Mucosa of descending colon (tissue), 3 donors: Measurements from ENCODE around the gene PRR13. TPM values are rescaled to one million over a fixed set of nuclear protein-coding genes. Genes with fewer than 3 reads are reported as not detected.
"Not testable (repeated sequence)": the region's sequence is repeated elsewhere in the genome, so short reads cannot be mapped to it uniquely, and the experiment has no call there.

Experiments used
- ATAC-seq: fragments of 200-7000 bp; cut with Tn5 transposase; one replicate; pipeline ENCODE4 v1.9.1; 2020; ENCODE audit warnings: mild to moderate bottlenecking, moderate library complexity
- DNase-seq, 3 donors: peaks; one replicate each; pipeline ENCODE4 v3.0.0-alpha.2; 2020
- H3K36me3 ChIP-seq: fragments of 200-600 bp; one replicate; pipeline ENCODE4 v1.8.0; 2021; ENCODE audit warnings: low read depth, mild to moderate bottlenecking
- H3K4me1 ChIP-seq: fragments of 200-600 bp; one replicate; pipeline ENCODE4 v1.8.0; 2021; ENCODE audit warnings: low read depth, mild to moderate bottlenecking
- H3K4me3 ChIP-seq: fragments of 200-600 bp; one replicate; pipeline ENCODE4 v1.8.0; 2021; ENCODE audit warnings: mild to moderate bottlenecking
- H3K9me3 ChIP-seq: fragments of 200-600 bp; one replicate; pipeline ENCODE4 v1.8.0; 2021; ENCODE audit warnings: mild to moderate bottlenecking
- intact Hi-C, 2 donors: fragments of 100-400 bp; cut with DNase I in 1 of 2; cut with micrococcal nuclease in 1 of 2; formaldehyde crosslinking; loops; one replicate each; pipeline versions ENCODE4 v1.11.0 to v1.11.1; 2022; cut with DNase I, micrococcal nuclease
- total RNA-seq, 3 donors: library from RNA; stranded (reverse); fragmentation: NEBNext Ultra II Directional in 2 of 3; extraction: Animal tissue kit (Norgen Biotek cat#: 25700) in 2 of 3; gene quantifications; one replicate each; pipeline versions ENCODE4 v1.2.1 to v1.2.4, GENCODE V29; 2021 to 2023
- TF ChIP-seq, protein P1 (sequence below): fragments of 200-600 bp; IDR thresholded peaks from one replicate; pipeline ENCODE4 v1.8.0; 2022; ENCODE audit warnings: antibody characterized with exemption, mild to moderate bottlenecking
- donor health status: DM: no; HTN: no; CAD: no; lungs with moderate emphysema.
- donor health status: DM: no; HTN: no; CAD: no.
- donor health status: DM: no; HTN: yes; CAD: no.

The PRR13 gene
- total RNA-seq, 3 donors from 2014 or later, result 283 to 581 (median 528) TPM

DNA sequence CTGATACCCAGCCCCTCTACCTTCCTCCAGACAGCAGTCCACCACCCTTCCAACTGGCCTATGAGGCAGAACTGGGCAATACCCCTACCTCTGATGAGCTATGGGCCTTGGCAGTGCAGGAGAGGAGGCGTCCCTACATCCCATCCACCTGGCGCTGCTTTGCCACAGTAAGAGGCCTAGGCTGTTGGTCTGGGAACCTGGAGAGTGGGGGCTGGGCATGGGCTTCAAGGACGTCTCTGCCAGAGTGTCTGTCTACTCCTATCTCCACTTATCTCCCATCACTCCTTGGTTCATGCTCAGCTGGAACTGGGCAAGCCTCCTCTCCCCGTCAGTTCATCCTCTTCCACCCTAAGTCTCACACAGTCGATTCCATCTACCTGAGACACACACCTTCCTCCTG, 11.4 kb upstream of the PRR13 start:
- intact Hi-C loops, result no loop called here
- Histone ChIP-seq H3K9me3 (no peaks in the 10 kb centered on the region), H3K4me3 (no peak overlapping the region), H3K4me1 (no peaks in the 10 kb centered on the region), H3K36me3 (no peaks in the 10 kb centered on the region)
- ATAC-seq, result no peak
- TF ChIP-seq, protein P1, sequence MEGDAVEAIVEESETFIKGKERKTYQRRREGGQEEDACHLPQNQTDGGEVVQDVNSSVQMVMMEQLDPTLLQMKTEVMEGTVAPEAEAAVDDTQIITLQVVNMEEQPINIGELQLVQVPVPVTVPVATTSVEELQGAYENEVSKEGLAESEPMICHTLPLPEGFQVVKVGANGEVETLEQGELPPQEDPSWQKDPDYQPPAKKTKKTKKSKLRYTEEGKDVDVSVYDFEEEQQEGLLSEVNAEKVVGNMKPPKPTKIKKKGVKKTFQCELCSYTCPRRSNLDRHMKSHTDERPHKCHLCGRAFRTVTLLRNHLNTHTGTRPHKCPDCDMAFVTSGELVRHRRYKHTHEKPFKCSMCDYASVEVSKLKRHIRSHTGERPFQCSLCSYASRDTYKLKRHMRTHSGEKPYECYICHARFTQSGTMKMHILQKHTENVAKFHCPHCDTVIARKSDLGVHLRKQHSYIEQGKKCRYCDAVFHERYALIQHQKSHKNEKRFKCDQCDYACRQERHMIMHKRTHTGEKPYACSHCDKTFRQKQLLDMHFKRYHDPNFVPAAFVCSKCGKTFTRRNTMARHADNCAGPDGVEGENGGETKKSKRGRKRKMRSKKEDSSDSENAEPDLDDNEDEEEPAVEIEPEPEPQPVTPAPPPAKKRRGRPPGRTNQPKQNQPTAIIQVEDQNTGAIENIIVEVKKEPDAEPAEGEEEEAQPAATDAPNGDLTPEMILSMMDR, result no peak
- no peak for DNase-seq

DNA sequence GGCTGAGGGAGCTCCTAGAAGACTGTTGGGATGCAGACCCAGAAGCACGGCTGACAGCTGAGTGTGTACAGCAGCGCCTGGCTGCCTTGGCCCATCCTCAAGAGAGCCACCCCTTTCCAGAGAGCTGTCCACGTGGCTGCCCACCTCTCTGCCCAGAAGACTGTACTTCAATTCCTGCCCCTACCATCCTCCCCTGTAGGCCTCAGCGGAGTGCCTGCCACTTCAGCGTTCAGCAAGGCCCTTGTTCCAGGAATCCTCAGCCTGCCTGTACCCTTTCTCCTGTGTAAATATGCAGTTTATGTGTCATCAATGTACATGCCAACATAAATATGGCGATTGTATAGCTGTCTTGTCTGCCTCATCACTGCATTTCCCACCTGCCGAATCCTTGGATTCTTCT, 10.3 kb upstream of the PRR13 start:
- intact Hi-C loops, result no loop called here
- DNase-seq (peak in 1 of 3 donors; percentile 30), ATAC-seq (no peak)
- Histone ChIP-seq H3K4me1 (no peaks in the 10 kb centered on the region), H3K4me3 (no peak overlapping the region), H3K36me3 (no peaks in the 10 kb centered on the region), H3K9me3 (no peaks in the 10 kb centered on the region)
- TF ChIP-seq, protein P1, result no peak

DNA sequence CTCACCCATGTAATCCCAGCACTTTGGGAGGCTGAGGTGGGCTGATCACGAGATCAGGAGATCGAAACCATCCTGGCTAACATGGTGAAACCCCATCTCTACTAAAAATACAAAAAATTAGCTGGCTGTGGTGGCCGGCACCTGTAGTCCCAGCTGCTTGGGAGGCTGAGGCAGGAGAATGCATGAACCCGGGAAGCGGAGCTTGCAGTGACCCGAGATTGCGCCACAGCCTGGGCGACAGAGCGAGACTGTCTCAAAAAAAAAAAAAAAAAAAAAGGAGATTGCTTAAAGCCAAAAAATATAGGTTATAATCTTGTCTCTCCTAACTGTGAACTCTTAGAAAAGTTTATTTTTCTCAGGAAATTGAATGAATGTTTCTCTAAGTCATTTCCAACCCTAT, 6.2 kb upstream of the PRR13 start:
- DNase-seq, intact Hi-C loops, H3K4me1 ChIP-seq, H3K9me3 ChIP-seq, H3K4me3 ChIP-seq, H3K36me3 ChIP-seq, ATAC-seq: not testable (repeated sequence)

DNA sequence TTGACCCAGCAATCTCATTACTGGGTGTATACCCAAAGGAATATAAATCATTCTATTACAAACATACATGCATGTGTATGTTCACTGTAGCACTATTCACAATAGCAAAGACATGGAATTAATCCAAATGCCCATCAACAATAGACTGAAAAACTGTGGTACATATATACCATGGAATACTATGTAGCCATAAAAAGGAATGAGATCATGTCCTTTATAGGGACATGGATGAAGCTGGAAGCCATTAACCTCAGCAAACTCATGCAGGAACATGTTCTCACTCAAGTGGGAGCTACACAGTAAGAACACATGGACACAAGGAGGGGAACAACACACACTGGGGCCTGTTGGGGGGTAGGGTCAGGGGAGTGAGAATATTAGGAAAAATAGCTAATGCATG, 2.0 kb upstream of the PRR13 start:
- H3K4me3 ChIP-seq, DNase-seq, H3K9me3 ChIP-seq, intact Hi-C loops, H3K36me3 ChIP-seq, ATAC-seq: not testable (repeated sequence)
- peaks cover 14% of the 10 kb centered on the region for H3K4me1 ChIP-seq

DNA sequence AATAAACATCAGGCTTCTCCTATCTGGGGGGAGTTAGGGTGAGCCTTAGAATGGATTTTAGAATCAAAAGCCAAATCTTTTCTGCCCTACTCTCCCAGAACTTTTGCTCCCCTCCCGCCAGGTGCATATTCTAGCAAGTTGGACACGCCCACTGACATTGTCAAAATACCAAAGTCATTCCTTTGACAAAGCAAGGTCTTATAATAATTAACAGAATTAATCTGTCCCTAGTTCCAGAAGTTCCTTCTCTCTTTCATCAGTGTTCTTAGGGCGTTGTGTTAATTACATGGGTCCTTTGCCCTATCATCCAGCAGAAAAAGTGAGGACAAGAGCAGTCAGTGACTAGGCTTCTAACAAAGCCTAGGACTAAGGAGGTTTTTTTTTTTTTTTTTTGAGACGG, 2.4 kb downstream of the PRR13 start:
- DNase-seq (no peak), ATAC-seq (no peak)
- Histone ChIP-seq H3K36me3 (peaks cover 3% of the 10 kb centered on the region), H3K9me3 (no peaks in the 10 kb centered on the region), H3K4me3 (no peak overlapping the region), H3K4me1 (peaks cover 26% of the 10 kb centered on the region)
- TF ChIP-seq, protein P1, result no peak
- intact Hi-C loops, result no loop called here

DNA sequence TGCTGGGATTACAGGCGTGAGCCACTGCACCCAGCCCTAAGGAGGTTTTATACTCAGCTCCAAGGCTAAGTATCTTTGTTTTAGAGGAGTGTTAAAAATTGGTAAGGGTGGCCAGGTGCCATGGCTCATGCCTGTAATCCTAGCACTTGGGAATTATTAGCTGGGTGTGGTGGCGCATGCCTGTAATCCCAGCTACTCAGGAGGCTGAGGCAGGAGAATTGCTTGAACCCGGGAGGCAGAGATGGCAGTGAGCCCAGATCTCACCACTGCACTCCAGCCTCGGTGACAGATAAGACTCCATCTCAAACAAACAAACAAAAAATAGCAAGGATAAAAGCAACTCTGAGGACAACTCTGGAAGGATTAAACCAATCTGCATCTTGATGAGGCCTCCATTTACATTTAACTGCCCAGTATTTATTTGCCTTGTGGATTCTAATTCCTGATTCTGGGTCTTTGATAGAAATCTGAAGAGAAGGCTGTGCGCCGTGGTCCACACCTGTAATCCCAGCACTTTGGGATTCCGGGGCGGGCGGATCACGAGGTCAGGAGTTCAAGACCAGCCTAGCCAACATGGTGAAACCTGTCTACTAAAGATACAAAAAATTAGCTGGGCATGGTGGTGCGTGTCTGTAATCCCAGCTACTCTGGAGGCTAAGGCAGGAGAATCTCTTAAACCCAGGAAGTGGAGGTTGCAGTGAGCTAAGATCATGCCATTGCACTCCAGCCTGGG, 3.2 kb downstream of the PRR13 start:
- H3K36me3 ChIP-seq, H3K9me3 ChIP-seq, ATAC-seq, intact Hi-C loops, H3K4me3 ChIP-seq: not testable (repeated sequence)
- peak in 2 of 3 donors; percentile 48 to 52 for DNase-seq
- peaks cover 26% of the 10 kb centered on the region for H3K4me1 ChIP-seq

DNA sequence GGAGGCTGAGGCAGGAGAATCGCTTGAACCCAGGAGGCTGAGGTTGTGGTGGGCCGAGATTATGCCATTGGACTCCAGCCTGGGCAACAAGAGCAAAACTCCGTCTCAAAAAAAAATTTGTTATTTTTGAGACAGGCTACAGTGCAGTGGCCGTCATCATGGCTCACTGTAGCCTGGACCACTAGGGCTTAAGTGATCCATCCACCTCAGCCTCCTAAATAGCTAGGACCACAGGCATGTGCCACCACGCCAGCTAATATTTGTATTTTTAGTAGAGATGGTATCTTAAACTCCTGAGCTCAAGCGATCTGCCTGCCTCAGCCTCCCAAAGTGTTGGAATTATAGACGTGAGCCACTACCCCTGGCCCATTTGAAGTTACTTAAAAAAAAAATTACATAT, 9.4 kb downstream of the PRR13 start:
- intact Hi-C loops, result no loop called here
- no peak for ATAC-seq

More for the DNA sequence above, 9.4 kb downstream of the PRR13 start:
- H3K4me3 ChIP-seq, result no peak overlapping the region
- TF ChIP-seq, protein P1, result no peak
- peaks cover 16% of the 10 kb centered on the region for H3K4me1 ChIP-seq
- H3K9me3 ChIP-seq, result no peaks in the 10 kb centered on the region
- no peak for DNase-seq
- peaks cover 13% of the 10 kb centered on the region for H3K36me3 ChIP-seq
